T-cell (primary cell): ENCODE data around the gene LYST. TPM values are rescaled to one million over a fixed set of nuclear protein-coding genes. Genes with fewer than 3 reads are reported as not detected.
"Not testable (repeated sequence)": the region's sequence is repeated elsewhere in the genome, so short reads cannot be mapped to it uniquely, and the experiment has no call there.

Source experiments
- ATAC-seq, 4 experiments: fragments of 200-7000 bp in 3 of 4; fragments of 150-1000 bp in 1 of 4; cut with Tn5 transposase; replicated peaks in 1 of 4; 1 replicate in 3 of 4; 2 replicates in 1 of 4; pipeline ENCODE4 v1.10.0; 2021; ENCODE audit warnings: moderate library complexity in 3 of 4, mild to moderate bottlenecking in 2 of 4, moderate number of reproducible peaks in 1 of 4
- CTCF ChIA-PET, 2 donors: fragments of 300-600 bp; sonication (Branson Sonifier 250); formaldehyde crosslinking; loops; one replicate each; lab custom pipeline; 2022; ENCODE audit warnings: antibody characterized with exemption in 2 of 2; lab: Charles Lee
- POLR2A ChIA-PET, 2 donors: fragments of 300-600 bp; sonication (Branson Sonifier 250); formaldehyde crosslinking; loops; one replicate each; lab custom pipeline; 2022; ENCODE audit warnings: antibody characterized with exemption in 2 of 2; lab: Charles Lee
- DNase-seq, 35 experiments: peaks; one replicate each; pipeline versions ENCODE4 v3.0.0 to v3.0.0-alpha.2; 2013 to 2023
- H3K27ac ChIP-seq: one replicate; pipeline ENCODE4 v1.5.1; 2013; ENCODE audit warnings: low read length
- H3K27me3 ChIP-seq, 2 experiments: replicated peaks in 1 of 2; 1 replicate in 1 of 2; 2 replicates in 1 of 2; pipeline versions ENCODE4 v1.6.1 to v1.7.0; 2013; ENCODE audit warnings: low read length in 1 of 2, mixed read lengths in 1 of 2; ENCODE audit not compliant: control insufficient read depth in 2 of 2, insufficient read depth in 2 of 2; ENCODE audit errors: extremely low read depth in 1 of 2
- H3K36me3 ChIP-seq, 2 donors: 1 replicate in 1 of 2; 2 replicates in 1 of 2; pipeline versions ENCODE4 v1.6.1 to v1.7.0; 2013; ENCODE audit warnings: low read length in 1 of 2; ENCODE audit not compliant: control insufficient read depth in 2 of 2, insufficient read depth in 1 of 2; ENCODE audit errors: extremely low read depth in 1 of 2
- H3K4me1 ChIP-seq, 2 experiments: 1 replicate in 1 of 2; 2 replicates in 1 of 2; pipeline versions ENCODE4 v1.6.1 to v1.7.0; 2013; ENCODE audit warnings: low read length in 2 of 2, mixed read lengths in 1 of 2; ENCODE audit not compliant: insufficient read depth in 2 of 2, control insufficient read depth in 1 of 2; ENCODE audit errors: extremely low read depth in 1 of 2
- H3K4me3 ChIP-seq, 2 donors: 1 replicate in 1 of 2; 2 replicates in 1 of 2; pipeline versions ENCODE4 v1.5.1 to v1.7.0; 2013; ENCODE audit warnings: mild to moderate bottlenecking in 2 of 2, low read length in 1 of 2, moderate library complexity in 1 of 2; ENCODE audit not compliant: control insufficient read depth in 1 of 2; ENCODE audit errors: extremely low read depth in 1 of 2
- H3K9me3 ChIP-seq: 2 replicates; pipeline ENCODE4 v1.7.0; 2013
- H3K27ac Mint-ChIP-seq, 2 donors: one replicate each; pipeline ENCODE4 v1.8.0; 2020 to 2021; ENCODE audit warnings: mild to moderate bottlenecking in 2 of 2, mixed read lengths in 2 of 2
- H3K27me3 Mint-ChIP-seq, 2 donors: one replicate each; pipeline ENCODE4 v1.8.0; 2021 to 2022; ENCODE audit warnings: mixed read lengths in 2 of 2
- H3K36me3 Mint-ChIP-seq: one replicate; pipeline ENCODE4 v1.8.0; 2021; ENCODE audit warnings: mixed read lengths
- H3K4me1 Mint-ChIP-seq, 3 donors: one replicate each; pipeline ENCODE4 v1.8.0; 2020 to 2022; ENCODE audit warnings: mixed read lengths in 3 of 3, mild to moderate bottlenecking in 1 of 3
- H3K4me3 Mint-ChIP-seq, 3 donors: one replicate each; pipeline ENCODE4 v1.8.0; 2020 to 2022; ENCODE audit warnings: mild to moderate bottlenecking in 3 of 3, mixed read lengths in 3 of 3, moderate library complexity in 3 of 3
- H3K9me3 Mint-ChIP-seq, 3 donors: one replicate each; pipeline ENCODE4 v1.8.0; 2020 to 2022; ENCODE audit warnings: mixed read lengths in 3 of 3
- WGBS: methylation state at CpG from one replicate; pipeline ENCODE4 v1.1.5; 2013; ENCODE audit warnings: missing lambda C conversion rate; ENCODE audit not compliant: insufficient coverage; 5-methylcytosine and 5-hydroxymethylcytosine counted together
- total RNA-seq, 35 experiments: library from RNA in 6 of 35; stranded (reverse) in 6 of 35; fragments of 120-200 nt in 1 of 35; gene quantifications; one replicate each; pipeline versions ENCODE4 v1.2.1 to v1.2.4 and lab custom pipeline; 2013 to 2026

The LYST gene
- total RNA-seq, 5 donors from 2014 or later (not counting 1 experiment from before 2014, with no cell fraction given), result 19.7 to 37.9 (median 29.1) TPM

GRCh38 chr1:235910357-235911299 is 43.9 kb upstream of the LYST start:
- no peaks in the 10 kb centered on the region for H3K27me3 Mint-ChIP-seq
- no peak for DNase-seq
- no peak overlapping the region for H3K27ac Mint-ChIP-seq
- WGBS, result 63% methylated on average over 1 of the region's 8 CpGs
- no peak overlapping the region for H3K4me3 Mint-ChIP-seq
- no peaks in the 10 kb centered on the region for H3K9me3 Mint-ChIP-seq
- Histone ChIP-seq H3K36me3 (no peaks in the 10 kb centered on the region), H3K9me3 (no peaks in the 10 kb centered on the region), H3K4me3 (no peak overlapping the region), H3K27ac (no peak overlapping the region), H3K27me3 (no peaks in the 10 kb centered on the region), H3K4me1 (no peaks in the 10 kb centered on the region)
- peaks cover 6 to 8% (median 7%) of the 10 kb centered on the region in 3 donors for H3K4me1 Mint-ChIP-seq
- no peaks in the 10 kb centered on the region for H3K36me3 Mint-ChIP-seq
- CTCF ChIA-PET, result no interaction called here
- POLR2A ChIA-PET, result no interaction called here
- peak in 3 of 4 experiments; percentile 43 to 63 (median 54) for ATAC-seq

- ATAC-seq (no peak), DNase-seq (no peak)
- Histone ChIP-seq H3K27me3 (no peaks in the 10 kb centered on the region), H3K36me3 (no peaks in the 10 kb centered on the region), H3K4me3 (no peak overlapping the region), H3K27ac (no peak overlapping the region), H3K4me1 (no peaks in the 10 kb centered on the region), H3K9me3 (no peaks in the 10 kb centered on the region)
- Mint-ChIP-seq H3K9me3 (no peaks in the 10 kb centered on the region), H3K4me3 (no peak overlapping the region), H3K36me3 (no peaks in the 10 kb centered on the region), H3K4me1 (peaks cover 6 to 8% (median 7%) of the 10 kb centered on the region in 3 donors), H3K27me3 (no peaks in the 10 kb centered on the region), H3K27ac (no peak overlapping the region)
- ChIA-PET CTCF (no interaction called here), POLR2A (no interaction called here)
- 93% methylated on average over 5 of the region's 8 CpGs for WGBS
Measured at GRCh38 chr1:235908742-235909520, 42.2 kb upstream of the LYST start.

GRCh38 chr1:235907897-235908240 is 41.2 kb upstream of the LYST start:
- Histone ChIP-seq H3K9me3 (no peaks in the 10 kb centered on the region), H3K4me1 (no peaks in the 10 kb centered on the region), H3K36me3 (no peaks in the 10 kb centered on the region), H3K4me3 (no peak overlapping the region), H3K27me3 (no peaks in the 10 kb centered on the region), H3K27ac (no peak overlapping the region)
- Mint-ChIP-seq H3K27me3 (no peaks in the 10 kb centered on the region), H3K27ac (no peak overlapping the region), H3K4me3 (no peak overlapping the region), H3K4me1 (peaks cover 6 to 8% (median 7%) of the 10 kb centered on the region in 3 donors), H3K9me3 (no peaks in the 10 kb centered on the region), H3K36me3 (no peaks in the 10 kb centered on the region)
- ATAC-seq (no peak), DNase-seq (no peak)
- ChIA-PET CTCF (no interaction called here), POLR2A (interaction anchor here in 1 of 2 donors (0.6 kb wide), 1 partner anchor 433 kb away, joined by 3 read pairs; no protein-coding TSS in a partner anchor)
- WGBS, result no CpG with 5 or more reads among the region's 3 CpGs

GRCh38 chr1:235907187-235907896 is 40.6 kb upstream of the LYST start:
- H3K27me3 Mint-ChIP-seq, result no peaks in the 10 kb centered on the region
- no peak for DNase-seq
- no peak overlapping the region for H3K4me3 Mint-ChIP-seq
- no peaks in the 10 kb centered on the region for H3K9me3 Mint-ChIP-seq
- no peak for ATAC-seq
- no peaks in the 10 kb centered on the region for H3K36me3 ChIP-seq
- no peak overlapping the region for H3K4me3 ChIP-seq
- H3K27me3 ChIP-seq, result no peaks in the 10 kb centered on the region
- H3K36me3 Mint-ChIP-seq, result no peaks in the 10 kb centered on the region
- H3K4me1 Mint-ChIP-seq, result peaks cover 6 to 8% (median 7%) of the 10 kb centered on the region in 3 donors
- ChIA-PET CTCF (no interaction called here), POLR2A (interaction anchor here in 1 of 2 donors (0.6 kb wide), 1 partner anchor 434 kb away, joined by 3 read pairs; no protein-coding TSS in a partner anchor)
- H3K9me3 ChIP-seq, result no peaks in the 10 kb centered on the region
- H3K4me1 ChIP-seq, result no peaks in the 10 kb centered on the region
- no peak overlapping the region for H3K27ac ChIP-seq
- 82% methylated on average over 10 of the region's 12 CpGs for WGBS
- H3K27ac Mint-ChIP-seq, result no peak overlapping the region

- Histone ChIP-seq H3K4me3 (no peak overlapping the region), H3K36me3 (no peaks in the 10 kb centered on the region), H3K27me3 (no peaks in the 10 kb centered on the region), H3K27ac (no peak overlapping the region), H3K4me1 (no peaks in the 10 kb centered on the region), H3K9me3 (no peaks in the 10 kb centered on the region)
- CTCF ChIA-PET, result no interaction called here
- Mint-ChIP-seq H3K9me3 (no peaks in the 10 kb centered on the region), H3K27me3 (no peaks in the 10 kb centered on the region), H3K36me3 (no peaks in the 10 kb centered on the region), H3K4me3 (no peak overlapping the region), H3K27ac (no peak overlapping the region), H3K4me1 (peaks cover 6 to 8% (median 7%) of the 10 kb centered on the region in 3 donors)
- WGBS, result 82% methylated on average over 3 of the region's 5 CpGs
- ATAC-seq (no peak), DNase-seq (no peak)
- POLR2A ChIA-PET, result no interaction called here
Measured at GRCh38 chr1:235906436-235906835, 39.7 kb upstream of the LYST start.

GRCh38 chr1:235903809-235904208 is 37.1 kb upstream of the LYST start:
- H3K4me3 ChIP-seq, H3K9me3 Mint-ChIP-seq, CTCF ChIA-PET, H3K4me3 Mint-ChIP-seq, H3K27me3 Mint-ChIP-seq, H3K27ac ChIP-seq, H3K36me3 ChIP-seq, H3K4me1 Mint-ChIP-seq, H3K27me3 ChIP-seq, H3K36me3 Mint-ChIP-seq, POLR2A ChIA-PET, ATAC-seq, DNase-seq, H3K4me1 ChIP-seq, H3K9me3 ChIP-seq: not testable (repeated sequence)
- WGBS, result no CpG with 5 or more reads among the region's 2 CpGs
- peak overlapping the region in 1 of 2 donors; percentile 8 for H3K27ac Mint-ChIP-seq
